DMS79 (cell line): ENCODE measurements around the gene DCP1B.
A peak's percentile ranks its signal among the peaks of the same experiment; 100 is the strongest.

Experiments used
- DNase-seq: peaks from one replicate; lab custom pipeline; 2025; lab: John Stamatoyannopoulos, UW

DCP1B gene

GRCh38 chr12:2004113-2004929 is at the start of gene DCP1B:
Gene DCP1B, minus strand, starts transcription at chr12:2004457. Its CDS starts 26 bp downstream, at chr12:2004431.
- DNase-seq = peak; percentile 96

- no peak for DNase-seq
Measured at GRCh38 chr12:2053691-2054090, 49.4 kb upstream of the DCP1B start.

- DNase-seq = no peak
Measured at GRCh38 chr12:2052826-2053678, 48.8 kb upstream of the DCP1B start, which contains the start of gene CACNA1C. Gene CACNA1C, plus strand, starts transcription at chr12:2052987. Its CDS starts 576 bp downstream, at chr12:2053563.

- DNase-seq = no peak
Measured at GRCh38 chr12:2051700-2052621, 47.7 kb upstream of the DCP1B start.

GRCh38 chr12:2049604-2050540 is 45.6 kb upstream of the DCP1B start:
- no peak for DNase-seq

GRCh38 chr12:2047752-2048151 is 43.5 kb upstream of the DCP1B start:
- DNase-seq = no peak

GRCh38 chr12:2046957-2047356 is 42.7 kb upstream of the DCP1B start:
- no peak for DNase-seq

- no peak for DNase-seq
Measured at GRCh38 chr12:2044165-2044564, 39.9 kb upstream of the DCP1B start.

- DNase-seq = no peak
Measured at GRCh38 chr12:2043054-2043453, 38.8 kb upstream of the DCP1B start.

GRCh38 chr12:2039034-2039433 is 34.8 kb upstream of the DCP1B start:
- DNase-seq = no peak

GRCh38 chr12:2035431-2036055 is 31.3 kb upstream of the DCP1B start:
- no peak for DNase-seq

GRCh38 chr12:2034633-2035430 is 30.6 kb upstream of the DCP1B start:
- DNase-seq = peak; percentile 55

GRCh38 chr12:2032506-2032905 is 28.2 kb upstream of the DCP1B start:
- DNase-seq = no peak

GRCh38 chr12:2029851-2030250 is 25.6 kb upstream of the DCP1B start:
- no peak for DNase-seq

- no peak for DNase-seq
Measured at GRCh38 chr12:2027351-2027750, 23.1 kb upstream of the DCP1B start.

GRCh38 chr12:2023365-2023764 is 19.1 kb upstream of the DCP1B start:
- no peak for DNase-seq

- DNase-seq = no peak
Measured at GRCh38 chr12:2020511-2020910, 16.3 kb upstream of the DCP1B start.

GRCh38 chr12:2019126-2019525 is 14.9 kb upstream of the DCP1B start:
- no peak for DNase-seq

GRCh38 chr12:2018391-2018790 is 14.1 kb upstream of the DCP1B start:
- DNase-seq = no peak
